Activated CD4-positive, alpha-beta memory T cell treated with anti-CD3 and anti-CD28 coated beads, Interleukin-2, amount 10 ng/mL, durations not matched to agents 7 days and 5 days (primary cell): Measurements from ENCODE around the gene HSPB2. TPM values are rescaled to one million over a fixed set of nuclear protein-coding genes. Genes with fewer than 3 reads are reported as not detected.

Experiments used
- CTCF ChIA-PET: fragments of 350-600 bp; sonication (Branson Sonifier 250); formaldehyde crosslinking; loops from one replicate; lab custom pipeline; 2021; ENCODE audit warnings: antibody characterized with exemption, inconsistent platforms; lab: Charles Lee
- POLR2A ChIA-PET: fragments of 350-600 bp; sonication (Branson Sonifier 250); formaldehyde crosslinking; loops from one replicate; lab custom pipeline; 2021; ENCODE audit warnings: antibody characterized with exemption; lab: Charles Lee
- DNase-seq: peaks from one replicate; pipeline ENCODE4 v3.0.0-alpha.2; 2020
- H3K27ac Mint-ChIP-seq: one replicate; pipeline ENCODE4 v1.8.0; 2021; ENCODE audit warnings: mild to moderate bottlenecking, mixed read lengths
- H3K27me3 Mint-ChIP-seq: one replicate; pipeline ENCODE4 v1.8.0; 2021; ENCODE audit warnings: mixed read lengths
- H3K36me3 Mint-ChIP-seq: one replicate; pipeline ENCODE4 v1.8.0; 2021; ENCODE audit warnings: low read depth, mixed read lengths
- H3K4me1 Mint-ChIP-seq: one replicate; pipeline ENCODE4 v1.8.0; 2021; ENCODE audit warnings: mixed read lengths
- H3K4me3 Mint-ChIP-seq: one replicate; pipeline ENCODE4 v1.8.0; 2021; ENCODE audit warnings: mild to moderate bottlenecking, mixed read lengths
- H3K9me3 Mint-ChIP-seq: one replicate; pipeline ENCODE4 v1.8.0; 2021; ENCODE audit warnings: mixed read lengths
- total RNA-seq, 2 experiments: library from RNA; stranded (reverse); gene quantifications; one replicate each; pipeline ENCODE4 v1.2.3, GENCODE V29; 2021

The HSPB2 gene
- total RNA-seq, 2 experiments from 2014 or later = not detected

GRCh38 chr11:111944651-111945051 is 32.1 kb downstream of the HSPB2 start:
- POLR2A ChIA-PET = interaction anchor here (1.0 to 2.2 kb wide), 5 partner anchors 8 to 80 kb away, joined by 3 to 11 read pairs (median 4); partner anchors contain the start of gene DIXDC1
- CTCF ChIA-PET = interaction anchor here (0.7 to 3.4 kb wide), 6 partner anchors 10 to 38 kb away, joined by 3 to 20 read pairs (median 6); no protein-coding TSS in a partner anchor
- peak overlapping the region; percentile 69 for H3K27ac Mint-ChIP-seq
- no peaks in the 10 kb centered on the region for H3K9me3 Mint-ChIP-seq
- H3K4me3 Mint-ChIP-seq = no peak overlapping the region
- no peaks in the 10 kb centered on the region for H3K27me3 Mint-ChIP-seq
- peaks cover 2% of the 10 kb centered on the region for H3K36me3 Mint-ChIP-seq
- no peak for DNase-seq
- H3K4me1 Mint-ChIP-seq = peaks cover 22% of the 10 kb centered on the region

- H3K36me3 Mint-ChIP-seq = peaks cover 2% of the 10 kb centered on the region
- H3K4me3 Mint-ChIP-seq = no peak overlapping the region
- no peaks in the 10 kb centered on the region for H3K9me3 Mint-ChIP-seq
- CTCF ChIA-PET = interaction anchor here (0.9 to 3.4 kb wide), 7 partner anchors 11 to 37 kb away, joined by 5 to 20 read pairs (median 5); no protein-coding TSS in a partner anchor
- DNase-seq = no peak
- POLR2A ChIA-PET = interaction anchor here (1.1 to 2.2 kb wide), 4 partner anchors 9 to 26 kb away, joined by 4 to 11 read pairs (median 6); partner anchors contain the start of genes C11orf52 and DIXDC1
- no peaks in the 10 kb centered on the region for H3K27me3 Mint-ChIP-seq
- peak overlapping the region; percentile 69 for H3K27ac Mint-ChIP-seq
- H3K4me1 Mint-ChIP-seq = peaks cover 27% of the 10 kb centered on the region
These were observed 32.7 kb downstream of the HSPB2 start for GRCh38 chr11:111945198-111945597.

DNA sequence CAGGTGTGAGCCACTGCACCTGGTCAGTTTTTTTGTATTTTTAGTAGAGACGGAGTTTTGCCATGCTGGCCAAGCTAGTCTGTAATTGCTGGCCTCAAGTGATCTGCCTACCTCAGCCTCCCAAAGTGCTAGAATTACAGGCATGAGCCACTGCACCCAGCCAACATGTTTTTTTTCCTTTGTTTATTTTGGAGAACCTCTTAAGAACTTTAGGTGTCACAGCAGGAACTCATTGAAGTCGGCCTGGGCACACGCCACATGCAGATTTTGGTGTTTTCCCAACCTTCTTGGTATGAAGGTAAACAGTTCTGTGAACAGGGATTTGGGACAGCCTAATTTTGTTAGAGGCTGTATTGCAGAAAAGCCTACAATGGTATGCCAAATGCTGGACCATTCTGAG is 34.0 kb downstream of the HSPB2 start:
- no peak for DNase-seq
- POLR2A ChIA-PET = interaction anchor here (2.2 kb wide), 1 partner anchor 10 kb away, joined by 11 read pairs; the partner anchor contains the start of gene DIXDC1
- CTCF ChIA-PET = interaction anchor here (0.7 to 2.2 kb wide), 3 partner anchors 17 to 477 kb away, joined by 3 to 5 read pairs (median 5); no protein-coding TSS in a partner anchor
- Mint-ChIP-seq H3K4me3 (no peak overlapping the region), H3K4me1 (peaks cover 27% of the 10 kb centered on the region), H3K36me3 (peaks cover 2% of the 10 kb centered on the region), H3K9me3 (no peaks in the 10 kb centered on the region), H3K27me3 (no peaks in the 10 kb centered on the region), H3K27ac (no peak overlapping the region)

DNA sequence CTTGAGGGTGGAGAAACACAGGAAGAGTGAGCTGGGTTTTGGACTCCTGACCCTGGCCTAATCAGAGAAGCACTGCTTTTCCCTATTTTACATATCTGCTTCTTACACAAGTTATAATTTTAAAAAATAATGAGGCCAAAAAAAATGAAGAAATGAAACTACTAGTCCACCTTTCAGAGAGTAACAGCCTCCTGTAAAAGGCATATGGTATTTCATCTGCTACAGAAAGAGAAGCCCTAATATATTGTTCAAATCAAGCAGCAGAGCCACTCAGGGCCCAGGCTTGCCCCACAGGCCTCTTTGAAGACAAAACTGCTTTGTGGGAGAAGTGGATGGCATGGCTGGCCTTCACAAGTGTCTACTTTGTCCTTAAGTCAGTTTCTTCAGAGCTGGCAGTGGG is 34.6 kb downstream of the HSPB2 start:
- ChIA-PET CTCF (no interaction called here), POLR2A (no interaction called here)
- peaks cover 2% of the 10 kb centered on the region for H3K36me3 Mint-ChIP-seq
- H3K4me3 Mint-ChIP-seq = no peak overlapping the region
- H3K9me3 Mint-ChIP-seq = no peaks in the 10 kb centered on the region
- DNase-seq = no peak
- H3K27ac Mint-ChIP-seq = no peak overlapping the region
- H3K27me3 Mint-ChIP-seq = no peaks in the 10 kb centered on the region
- peaks cover 25% of the 10 kb centered on the region for H3K4me1 Mint-ChIP-seq

DNA sequence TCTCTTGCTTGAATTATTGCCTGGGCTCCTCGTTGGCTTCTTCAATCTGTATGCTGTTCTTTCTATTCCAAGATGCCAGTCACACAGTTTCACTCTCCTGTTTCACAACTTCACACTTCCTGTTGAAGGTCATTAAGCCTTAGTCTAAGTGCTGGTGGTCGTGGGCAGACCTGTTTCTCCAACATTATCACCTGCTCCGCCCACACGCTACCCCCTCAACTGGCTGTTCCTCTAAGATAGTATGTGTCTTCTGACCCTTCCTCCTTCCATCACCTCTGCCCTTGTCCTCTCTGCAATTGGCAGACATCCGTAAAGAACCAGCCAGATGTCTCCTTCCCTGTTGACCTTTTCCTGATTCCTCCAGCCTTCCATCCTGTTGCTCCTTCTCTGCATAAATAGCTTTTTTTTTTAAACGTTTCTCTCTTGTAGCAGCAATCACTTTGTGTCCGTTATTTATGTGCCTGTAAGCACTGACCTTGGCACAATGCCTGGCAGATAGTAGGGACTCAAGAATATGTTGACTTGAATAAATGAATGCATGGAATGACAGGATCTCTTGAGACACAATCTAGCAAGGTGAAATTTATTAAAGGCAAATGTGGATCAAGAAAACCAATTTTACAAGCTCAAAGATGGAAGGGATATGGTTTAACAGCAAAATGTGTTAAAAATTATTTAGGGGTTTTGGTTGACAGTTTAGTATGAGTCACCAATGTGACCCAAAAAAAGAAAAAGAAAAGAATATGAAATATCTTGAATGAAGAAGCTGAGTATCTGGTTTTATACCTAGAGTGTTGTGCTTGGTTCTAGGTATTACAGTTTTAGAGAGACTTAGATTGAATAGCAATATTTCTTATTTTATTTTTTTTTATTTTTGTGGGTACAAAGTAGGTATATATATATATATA is 37.2 kb downstream of the HSPB2 start:
- ChIA-PET POLR2A (interaction anchor here (0.8 kb wide), 1 partner anchor 11 kb away, joined by 3 read pairs; no protein-coding TSS in a partner anchor), CTCF (interaction anchor here (1.3 to 1.7 kb wide), 3 partner anchors 10 to 17 kb away, joined by 3 to 7 read pairs (median 3); no protein-coding TSS in a partner anchor)
- peaks cover 13% of the 10 kb centered on the region for H3K4me1 Mint-ChIP-seq
- peaks cover 2% of the 10 kb centered on the region for H3K36me3 Mint-ChIP-seq
- no peaks in the 10 kb centered on the region for H3K27me3 Mint-ChIP-seq
- no peak overlapping the region for H3K4me3 Mint-ChIP-seq
- no peak for DNase-seq
- no peaks in the 10 kb centered on the region for H3K9me3 Mint-ChIP-seq
- no peak overlapping the region for H3K27ac Mint-ChIP-seq

- H3K9me3 Mint-ChIP-seq = no peaks in the 10 kb centered on the region
These were observed 39.0 kb downstream of the HSPB2 start for GRCh38 chr11:111951565-111951964.

GRCh38 chr11:111954154-111954553 is 41.6 kb downstream of the HSPB2 start:
- no peak overlapping the region for H3K4me3 Mint-ChIP-seq
- peaks cover 3% of the 10 kb centered on the region for H3K36me3 Mint-ChIP-seq
- CTCF ChIA-PET = interaction anchor here (0.6 to 1.0 kb wide), 2 partner anchors 22 to 82 kb away, joined by 3 to 4 read pairs; no protein-coding TSS in a partner anchor
- H3K9me3 Mint-ChIP-seq = no peaks in the 10 kb centered on the region
- H3K27me3 Mint-ChIP-seq = no peaks in the 10 kb centered on the region
- POLR2A ChIA-PET = no interaction called here
- H3K4me1 Mint-ChIP-seq = peaks cover 9% of the 10 kb centered on the region
- no peak for DNase-seq
- H3K27ac Mint-ChIP-seq = no peak overlapping the region

More at GRCh38 chr11:111951565-111951964, 39.0 kb downstream of the HSPB2 start:
- Mint-ChIP-seq H3K27ac (no peak overlapping the region), H3K36me3 (peaks cover 2% of the 10 kb centered on the region), H3K27me3 (no peaks in the 10 kb centered on the region), H3K4me1 (peaks cover 9% of the 10 kb centered on the region), H3K4me3 (no peak overlapping the region)
- ChIA-PET CTCF (no interaction called here), POLR2A (no interaction called here)
- no peak for DNase-seq

- Mint-ChIP-seq H3K4me1 (no peaks in the 10 kb centered on the region), H3K9me3 (no peaks in the 10 kb centered on the region), H3K36me3 (peaks cover 3% of the 10 kb centered on the region), H3K4me3 (no peak overlapping the region), H3K27me3 (no peaks in the 10 kb centered on the region), H3K27ac (no peak overlapping the region)
- POLR2A ChIA-PET = no interaction called here
- CTCF ChIA-PET = interaction anchor here (0.8 kb wide), 1 partner anchor 26 kb away, joined by 3 read pairs; no protein-coding TSS in a partner anchor
- no peak for DNase-seq
These were observed 45.3 kb downstream of the HSPB2 start for GRCh38 chr11:111957663-111958444.

DNA sequence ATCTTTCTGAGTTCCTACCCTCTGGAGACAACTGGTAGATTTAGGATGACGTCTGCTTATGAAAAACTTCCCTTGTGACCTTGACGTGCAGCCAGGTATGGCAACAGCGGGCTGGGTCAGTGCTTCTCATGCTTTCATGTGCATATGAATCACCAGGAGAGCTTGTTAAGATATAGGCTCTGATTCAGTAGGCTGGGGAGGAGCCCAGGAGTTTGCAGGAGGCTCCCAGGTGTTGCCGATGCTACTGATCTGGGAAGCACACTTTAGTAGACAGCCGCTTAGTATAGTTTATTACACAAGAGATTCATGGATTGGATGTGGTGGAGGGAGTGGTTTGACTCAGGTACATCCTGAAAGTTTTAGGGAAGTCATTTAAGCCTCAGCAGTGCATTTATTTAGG is 48.4 kb downstream of the HSPB2 start:
- Mint-ChIP-seq H3K36me3 (peaks cover 3% of the 10 kb centered on the region), H3K27me3 (no peaks in the 10 kb centered on the region), H3K27ac (no peak overlapping the region), H3K4me1 (no peaks in the 10 kb centered on the region), H3K9me3 (no peaks in the 10 kb centered on the region), H3K4me3 (no peak overlapping the region)
- CTCF ChIA-PET = interaction anchor here (1.4 kb wide), 1 partner anchor 21 kb away, joined by 3 read pairs; no protein-coding TSS in a partner anchor
- POLR2A ChIA-PET = no interaction called here
- DNase-seq = no peak

GRCh38 chr11:111961389-111962300 is 49.1 kb downstream of the HSPB2 start:
- H3K4me1 Mint-ChIP-seq = no peaks in the 10 kb centered on the region
- DNase-seq = no peak
- ChIA-PET POLR2A (no interaction called here), CTCF (interaction anchor here (1.4 to 1.9 kb wide), 3 partner anchors 12 to 23 kb away, joined by 3 to 6 read pairs (median 4); no protein-coding TSS in a partner anchor)
- no peak overlapping the region for H3K4me3 Mint-ChIP-seq
- H3K9me3 Mint-ChIP-seq = no peaks in the 10 kb centered on the region
- H3K27ac Mint-ChIP-seq = no peak overlapping the region
- H3K27me3 Mint-ChIP-seq = no peaks in the 10 kb centered on the region
- H3K36me3 Mint-ChIP-seq = peaks cover 3% of the 10 kb centered on the region
